MCF 10A (cell line): ENCODE results near the gene PTTG2. TPM values are rescaled to one million over a fixed set of nuclear protein-coding genes. Genes with fewer than 3 reads are reported as not detected.

Experiments
- BruUV-seq: library from RNA; stranded (reverse); fragments of 400-500 nt; replicated peaks from 2 replicates; lab custom pipeline; 2021; lab: Mats Ljungman, UMichigan
- CTCF ChIA-PET: fragments of 300-600 bp; sonication (Branson Sonifier 250); formaldehyde crosslinking; extraction: SDS; loops from one replicate; lab custom pipeline; 2021; ENCODE audit warnings: antibody characterized with exemption, inconsistent platforms; lab: Yijun Ruan, JAX
- POLR2A ChIA-PET: fragments of 300-600, 350-650 bp; sonication (Branson Sonifier 250); formaldehyde crosslinking; extraction: SDS; loops from one replicate; lab custom pipeline; 2020; ENCODE audit warnings: antibody characterized with exemption, inconsistent platforms; lab: Yijun Ruan, JAX
- DNase-seq: peaks from one replicate; pipeline ENCODE4 v3.0.0-alpha.2; 2018; ENCODE audit not compliant: unreplicated experiment
- H3K27ac Mint-ChIP-seq: one replicate; pipeline ENCODE4 v1.8.0; 2022; ENCODE audit warnings: mild to moderate bottlenecking, low read depth, mixed read lengths; ENCODE audit not compliant: unreplicated experiment
- H3K27me3 Mint-ChIP-seq: one replicate; pipeline ENCODE4 v1.8.0; 2022; ENCODE audit warnings: mixed read lengths; ENCODE audit not compliant: insufficient read depth, unreplicated experiment
- H3K36me3 Mint-ChIP-seq: one replicate; pipeline ENCODE4 v1.8.0; 2022; ENCODE audit warnings: mild to moderate bottlenecking, moderate library complexity, mixed read lengths; ENCODE audit not compliant: insufficient read depth, unreplicated experiment
- H3K4me1 Mint-ChIP-seq: one replicate; pipeline ENCODE4 v1.8.0; 2022; ENCODE audit warnings: mixed read lengths; ENCODE audit not compliant: insufficient read depth, unreplicated experiment
- H3K4me3 Mint-ChIP-seq: one replicate; pipeline ENCODE4 v1.8.0; 2022; ENCODE audit warnings: mild to moderate bottlenecking, moderate library complexity, mixed read lengths; ENCODE audit not compliant: unreplicated experiment
- H3K9me3 Mint-ChIP-seq: one replicate; pipeline ENCODE4 v1.8.0; 2022; ENCODE audit warnings: mixed read lengths; ENCODE audit not compliant: unreplicated experiment
- intact Hi-C: fragments of 100-400 bp; cut with micrococcal nuclease; formaldehyde crosslinking; loops from 2 replicates; pipeline ENCODE4 v1.14.1; 2022
- total RNA-seq: library from RNA; stranded (reverse); gene quantifications from 2 replicates; pipeline ENCODE4 v1.2.3, GENCODE V29; 2022
- TF ChIP-seq, protein P1 (sequence below): fragments of 200-600 bp; IDR thresholded peaks from one replicate; pipeline ENCODE4 v1.8.0; 2022; ENCODE audit warnings: antibody characterized with exemption, mild to moderate bottlenecking; ENCODE audit not compliant: unreplicated experiment

PTTG2 gene
- total RNA-seq, 1 experiment from 2014 or later = not detected

DNA sequence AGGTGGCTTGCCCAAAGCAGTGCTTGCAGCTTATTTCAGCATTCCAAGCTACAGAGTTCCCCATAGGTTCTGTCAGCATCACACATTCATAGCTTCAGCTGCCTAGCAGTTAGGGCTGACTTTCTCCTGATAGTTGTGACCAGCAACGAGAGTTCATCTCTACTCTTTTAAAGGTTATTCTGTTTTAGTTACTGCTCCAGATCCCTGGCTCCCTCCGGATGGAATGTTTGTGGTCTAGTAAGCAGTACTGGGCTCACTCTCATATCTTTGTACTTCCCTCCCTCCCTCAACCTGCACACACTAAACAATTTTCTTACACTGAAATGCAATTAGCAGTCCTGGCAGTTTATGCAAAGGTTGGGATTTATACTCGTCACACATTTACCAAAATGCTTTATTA is 43.9 kb downstream of the PTTG2 start:
- Mint-ChIP-seq H3K36me3 (peaks cover 6% of the 10 kb centered on the region), H3K9me3 (no peaks in the 10 kb centered on the region), H3K27ac (no peak overlapping the region), H3K27me3 (no peaks in the 10 kb centered on the region), H3K4me1 (peaks cover 8% of the 10 kb centered on the region), H3K4me3 (no peak overlapping the region)
- DNase-seq = no peak
- TF ChIP-seq, protein P1, sequence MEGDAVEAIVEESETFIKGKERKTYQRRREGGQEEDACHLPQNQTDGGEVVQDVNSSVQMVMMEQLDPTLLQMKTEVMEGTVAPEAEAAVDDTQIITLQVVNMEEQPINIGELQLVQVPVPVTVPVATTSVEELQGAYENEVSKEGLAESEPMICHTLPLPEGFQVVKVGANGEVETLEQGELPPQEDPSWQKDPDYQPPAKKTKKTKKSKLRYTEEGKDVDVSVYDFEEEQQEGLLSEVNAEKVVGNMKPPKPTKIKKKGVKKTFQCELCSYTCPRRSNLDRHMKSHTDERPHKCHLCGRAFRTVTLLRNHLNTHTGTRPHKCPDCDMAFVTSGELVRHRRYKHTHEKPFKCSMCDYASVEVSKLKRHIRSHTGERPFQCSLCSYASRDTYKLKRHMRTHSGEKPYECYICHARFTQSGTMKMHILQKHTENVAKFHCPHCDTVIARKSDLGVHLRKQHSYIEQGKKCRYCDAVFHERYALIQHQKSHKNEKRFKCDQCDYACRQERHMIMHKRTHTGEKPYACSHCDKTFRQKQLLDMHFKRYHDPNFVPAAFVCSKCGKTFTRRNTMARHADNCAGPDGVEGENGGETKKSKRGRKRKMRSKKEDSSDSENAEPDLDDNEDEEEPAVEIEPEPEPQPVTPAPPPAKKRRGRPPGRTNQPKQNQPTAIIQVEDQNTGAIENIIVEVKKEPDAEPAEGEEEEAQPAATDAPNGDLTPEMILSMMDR = no peak
- POLR2A ChIA-PET = interaction anchor here (0.7 to 0.8 kb wide), 2 partner anchors 27 to 1883 kb away, joined by 3 read pairs; no protein-coding TSS in a partner anchor
- BruUV-seq = no TSS peak
- CTCF ChIA-PET = interaction anchor here (0.7 to 1.0 kb wide), 2 partner anchors 196 to 200 kb away, joined by 3 read pairs; no protein-coding TSS in a partner anchor
- intact Hi-C loops = no loop called here

DNA sequence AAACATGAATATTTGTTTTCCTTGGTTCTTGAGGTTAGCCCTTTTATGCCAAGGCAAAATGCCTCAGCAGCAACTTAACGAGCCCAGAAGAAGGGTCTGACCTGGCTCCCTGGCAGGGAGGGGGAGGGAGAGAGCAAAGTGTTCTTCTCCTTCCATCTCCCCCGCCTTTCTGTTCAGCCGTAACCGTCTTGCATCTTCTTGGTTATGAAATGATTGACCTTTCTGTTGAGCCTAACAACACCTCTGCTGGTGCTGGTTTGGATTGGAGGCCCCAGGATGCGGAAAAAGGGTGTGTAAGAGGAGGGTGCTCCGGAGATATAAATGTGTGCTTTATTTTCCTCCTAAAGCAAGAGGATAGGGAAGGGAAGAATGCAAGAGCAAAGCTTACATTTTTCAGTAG is 44.7 kb downstream of the PTTG2 start:
- Mint-ChIP-seq H3K9me3 (no peaks in the 10 kb centered on the region), H3K4me1 (peaks cover 8% of the 10 kb centered on the region), H3K4me3 (no peak overlapping the region), H3K36me3 (peaks cover 6% of the 10 kb centered on the region), H3K27ac (no peak overlapping the region), H3K27me3 (no peaks in the 10 kb centered on the region)
- ChIA-PET CTCF (no interaction called here), POLR2A (interaction anchor here (0.7 to 0.8 kb wide), 2 partner anchors 10 to 1884 kb away, joined by 3 to 4 read pairs; no protein-coding TSS in a partner anchor)
- intact Hi-C loops = no loop called here
- no TSS peak for BruUV-seq
- DNase-seq = no peak
- TF ChIP-seq, protein P1 = no peak

DNA sequence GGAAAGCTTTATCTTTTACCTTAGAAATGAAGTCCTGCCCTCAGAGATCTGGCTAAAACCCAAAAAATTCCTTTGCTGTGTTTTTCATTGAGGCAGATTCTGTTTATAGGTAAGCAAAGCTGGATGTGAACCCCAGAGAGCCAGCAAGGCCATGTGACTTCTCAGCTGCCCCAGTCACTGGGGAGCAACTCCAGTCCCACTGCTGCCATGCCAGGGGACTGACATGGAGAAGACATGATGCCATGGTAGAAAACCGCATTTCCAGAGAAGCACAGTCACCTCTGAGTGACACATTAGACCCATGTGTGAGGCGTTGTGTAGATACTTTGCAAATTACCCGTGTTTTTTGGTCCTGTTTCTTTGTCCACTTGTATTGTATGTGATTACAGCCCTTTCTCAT is 45.4 kb downstream of the PTTG2 start:
- Mint-ChIP-seq H3K4me3 (no peak overlapping the region), H3K4me1 (peaks cover 8% of the 10 kb centered on the region), H3K9me3 (no peaks in the 10 kb centered on the region), H3K27me3 (no peaks in the 10 kb centered on the region), H3K27ac (no peak overlapping the region), H3K36me3 (peaks cover 6% of the 10 kb centered on the region)
- CTCF ChIA-PET = interaction anchor here (0.6 kb wide), 3 partner anchors 59 to 248 kb away, joined by 3 read pairs; no protein-coding TSS in a partner anchor
- DNase-seq = no peak
- TF ChIP-seq, protein P1 = no peak
- POLR2A ChIA-PET = interaction anchor here (0.8 kb wide), 1 partner anchor 9 kb away, joined by 4 read pairs; no protein-coding TSS in a partner anchor
- intact Hi-C loops = no loop called here
- BruUV-seq = no TSS peak

DNA sequence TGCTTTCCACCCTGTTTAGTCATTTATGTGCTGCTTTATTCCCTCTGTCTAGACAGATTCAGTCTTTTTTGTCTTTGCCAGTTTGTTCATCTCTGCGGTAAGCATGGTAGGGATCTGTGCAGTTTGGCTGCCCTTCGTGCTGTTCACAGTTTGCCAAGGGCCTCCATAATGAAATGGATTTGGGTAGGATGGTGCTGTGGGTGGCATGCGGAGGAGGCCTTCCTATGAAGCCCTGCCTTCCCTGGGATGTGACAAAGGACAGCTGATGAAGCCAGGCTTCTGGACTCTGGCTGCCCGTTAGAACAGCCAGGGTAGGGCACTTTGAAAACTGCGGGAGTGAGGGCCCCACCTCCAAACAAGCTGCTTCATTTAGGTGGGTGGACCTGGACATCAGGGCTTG is 47.4 kb downstream of the PTTG2 start:
- Mint-ChIP-seq H3K36me3 (peaks cover 6% of the 10 kb centered on the region), H3K4me1 (peaks cover 7% of the 10 kb centered on the region), H3K4me3 (no peak overlapping the region), H3K27ac (no peak overlapping the region), H3K27me3 (no peaks in the 10 kb centered on the region), H3K9me3 (no peaks in the 10 kb centered on the region)
- TF ChIP-seq, protein P1 = no peak
- DNase-seq = no peak
- ChIA-PET POLR2A (no interaction called here), CTCF (interaction anchor here (0.7 to 1.5 kb wide), 2 partner anchors 28 to 1433 kb away, joined by 3 to 4 read pairs; no protein-coding TSS in a partner anchor)
- intact Hi-C loops = no loop called here
- BruUV-seq = no TSS peak
